Muscle of leg (tissue), 11 donors: ENCODE measurements around the gene GSTM4. TPM values are rescaled to one million over a fixed set of nuclear protein-coding genes. Genes with fewer than 3 reads are reported as not detected.
A peak's percentile ranks its signal among the peaks of the same experiment; 100 is the strongest.

Source experiments
- DNase-seq: peaks from one replicate; pipeline ENCODE4 v3.0.0; 2013
- H3K27ac ChIP-seq: one replicate; pipeline ENCODE4 v1.5.1; 2013; ENCODE audit warnings: mild to moderate bottlenecking, low read length, control low read depth
- H3K27me3 ChIP-seq: one replicate; pipeline ENCODE4 v1.6.1; 2013; ENCODE audit warnings: low read length; ENCODE audit not compliant: control insufficient read depth, insufficient read depth
- H3K36me3 ChIP-seq: one replicate; pipeline ENCODE4 v1.6.1; 2013; ENCODE audit warnings: low read length; ENCODE audit not compliant: control insufficient read depth, insufficient read depth
- H3K4me1 ChIP-seq: one replicate; pipeline ENCODE4 v1.6.1; 2013; ENCODE audit warnings: low read length; ENCODE audit not compliant: control insufficient read depth, insufficient read depth
- H3K4me3 ChIP-seq: one replicate; pipeline ENCODE4 v1.5.1; 2013; ENCODE audit warnings: low read length, control low read depth
- H3K9me3 ChIP-seq: replicated peaks from 2 replicates; pipeline ENCODE4 v1.6.1; 2013; ENCODE audit warnings: low read depth, low read length; ENCODE audit not compliant: control insufficient read depth
- WGBS: methylation state at CpG from one replicate; pipeline ENCODE4 v1.1.5; 2013; ENCODE audit warnings: missing lambda C conversion rate; ENCODE audit not compliant: insufficient coverage; 5-methylcytosine and 5-hydroxymethylcytosine counted together
- polyA plus RNA-seq, 8 donors: library from polyadenylated mRNA; unstranded; fragments of 120-200 nt; gene quantifications; one replicate each; pipeline versions ENCODE4 v1.2.1 to v1.2.3, GENCODE V29; 2013; ENCODE audit warnings: inconsistent platforms in 1 of 8, low replicate concordance in 1 of 8; ENCODE audit not compliant: insufficient read length in 8 of 8, insufficient read depth in 1 of 8
- total RNA-seq: library from RNA; stranded (reverse); fragments of 120-200 nt; gene quantifications from one replicate; pipeline ENCODE4 v1.2.4, GENCODE V29; 2013

Gene GSTM4
- total and polyA plus RNA-seq, 9 donors = 10.8 to 23.9 (median 20.3) TPM

GRCh38 chr1:109624201-109625010 is 31.5 kb upstream of the GSTM4 start:
- Histone ChIP-seq H3K9me3 (no peaks in the 10 kb centered on the region), H3K27me3 (no peaks in the 10 kb centered on the region), H3K36me3 (peaks cover 38% of the 10 kb centered on the region), H3K27ac (peak overlapping the region; percentile 47), H3K4me3 (no peak overlapping the region), H3K4me1 (peaks cover 67% of the 10 kb centered on the region)
- WGBS = 48% methylated on average over 10 of the region's 17 CpGs
- no peak for DNase-seq

- Histone ChIP-seq H3K27ac (peak overlapping the region; percentile 47), H3K36me3 (peaks cover 45% of the 10 kb centered on the region), H3K9me3 (no peaks in the 10 kb centered on the region), H3K27me3 (no peaks in the 10 kb centered on the region), H3K4me1 (peaks cover 62% of the 10 kb centered on the region), H3K4me3 (no peak overlapping the region)
- WGBS = 58% methylated on average over 16 of the region's 16 CpGs
- DNase-seq = no peak
Observed at GRCh38 chr1:109625176-109625575, 30.7 kb upstream of the GSTM4 start.

GRCh38 chr1:109625601-109626560 is 30.0 kb upstream of the GSTM4 start:
- H3K4me1 ChIP-seq = peaks cover 57% of the 10 kb centered on the region
- H3K27ac ChIP-seq = peak overlapping the region; percentile 47
- peaks cover 50% of the 10 kb centered on the region for H3K36me3 ChIP-seq
- H3K9me3 ChIP-seq = no peaks in the 10 kb centered on the region
- WGBS = 50% methylated on average over 21 of the region's 32 CpGs
- no peaks in the 10 kb centered on the region for H3K27me3 ChIP-seq
- no peak overlapping the region for H3K4me3 ChIP-seq
- DNase-seq = peak; percentile 58

- no peaks in the 10 kb centered on the region for H3K27me3 ChIP-seq
- peaks cover 56% of the 10 kb centered on the region for H3K36me3 ChIP-seq
- H3K27ac ChIP-seq = no peak overlapping the region
- H3K4me3 ChIP-seq = no peak overlapping the region
- 93% methylated on average over 12 of the region's 21 CpGs for WGBS
- peaks cover 57% of the 10 kb centered on the region for H3K4me1 ChIP-seq
- no peak for DNase-seq
- H3K9me3 ChIP-seq = no peaks in the 10 kb centered on the region
Observed at GRCh38 chr1:109626682-109627408, 29.1 kb upstream of the GSTM4 start.

- Histone ChIP-seq H3K27ac (no peak overlapping the region), H3K27me3 (no peaks in the 10 kb centered on the region), H3K4me1 (peaks cover 57% of the 10 kb centered on the region), H3K36me3 (peaks cover 57% of the 10 kb centered on the region), H3K9me3 (no peaks in the 10 kb centered on the region), H3K4me3 (no peak overlapping the region)
- WGBS = 88% methylated on average over 22 of the region's 23 CpGs
- DNase-seq = no peak
Observed at GRCh38 chr1:109627692-109628399, 28.1 kb upstream of the GSTM4 start.

GRCh38 chr1:109628540-109629321 is 27.2 kb upstream of the GSTM4 start:
- Histone ChIP-seq H3K4me3 (no peak overlapping the region), H3K4me1 (peaks cover 54% of the 10 kb centered on the region), H3K27ac (no peak overlapping the region), H3K9me3 (no peaks in the 10 kb centered on the region), H3K27me3 (no peaks in the 10 kb centered on the region), H3K36me3 (peaks cover 59% of the 10 kb centered on the region)
- WGBS = 86% methylated on average over 23 of the region's 23 CpGs
- no peak for DNase-seq

- H3K9me3 ChIP-seq = no peaks in the 10 kb centered on the region
- H3K4me1 ChIP-seq = peaks cover 46% of the 10 kb centered on the region
- DNase-seq = no peak
- WGBS = 72% methylated on average over 9 of the region's 10 CpGs
- peaks cover 59% of the 10 kb centered on the region for H3K36me3 ChIP-seq
- H3K27me3 ChIP-seq = no peaks in the 10 kb centered on the region
- H3K27ac ChIP-seq = no peak overlapping the region
- H3K4me3 ChIP-seq = no peak overlapping the region
Observed at GRCh38 chr1:109629372-109630030, 26.4 kb upstream of the GSTM4 start.

- 92% methylated on average over 15 of the region's 30 CpGs for WGBS
- H3K27me3 ChIP-seq = no peaks in the 10 kb centered on the region
- H3K4me1 ChIP-seq = peaks cover 39% of the 10 kb centered on the region
- no peaks in the 10 kb centered on the region for H3K9me3 ChIP-seq
- H3K4me3 ChIP-seq = no peak overlapping the region
- H3K36me3 ChIP-seq = peaks cover 59% of the 10 kb centered on the region
- no peak for DNase-seq
- H3K27ac ChIP-seq = no peak overlapping the region
Observed at GRCh38 chr1:109630081-109630897, 25.6 kb upstream of the GSTM4 start.
